Measurements from ENCODE around the gene HYAL1.

The HYAL1 gene

GRCh38 chr3:50297896-50298725 lies 5.3 kb downstream of the HYAL1 start:
- no peak overlapping the region for H3K27ac ChIP-seq (ENCODE audit: low read depth, low read length)
- peak overlapping the region; percentile 100 for H3K4me3 ChIP-seq (ENCODE audit: low read depth, low read length)
- no peaks in the 10 kb centered on the region for H3K36me3 ChIP-seq (ENCODE audit: control insufficient read depth, insufficient read depth, low read length)
- no peak overlapping the region for H3K9ac ChIP-seq (ENCODE audit: low read depth, low read length)
- no peaks in the 10 kb centered on the region for H3K9me3 ChIP-seq (ENCODE audit: control insufficient read depth, insufficient read depth, low read length)
- H3K4me1 ChIP-seq (ENCODE audit: control insufficient read depth, insufficient read depth, low read length), result peaks cover 5% of the 10 kb centered on the region; the same call in 1 of the 2 replicates
- no peaks in the 10 kb centered on the region for H3K27me3 ChIP-seq (ENCODE audit: control insufficient read depth, insufficient read depth, low read length)

DNA sequence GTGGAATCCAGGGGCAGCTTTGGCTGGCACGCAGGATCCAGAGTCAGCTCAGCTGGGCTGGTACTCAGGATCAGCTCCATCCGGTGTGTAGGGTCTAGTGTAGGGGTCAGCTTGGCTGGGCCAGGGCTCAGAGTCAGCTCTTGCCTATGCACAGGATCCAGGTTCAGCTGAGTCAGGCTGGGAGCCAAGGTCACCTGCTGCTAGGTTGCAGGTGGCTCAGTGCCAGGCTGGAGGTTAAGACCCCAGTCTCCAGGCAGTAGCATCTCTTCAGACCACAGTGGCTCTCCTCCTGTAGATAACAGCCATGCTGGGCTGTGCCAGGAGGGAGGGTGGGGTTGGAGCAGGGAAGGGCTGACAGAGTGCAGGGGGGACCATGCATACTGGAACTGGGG lies 6.0 kb downstream of the HYAL1 start:
- Histone ChIP-seq H3K27me3 (ENCODE audit: control insufficient read depth, insufficient read depth, low read length) (no peaks in the 10 kb centered on the region), H3K36me3 (ENCODE audit: control insufficient read depth, insufficient read depth, low read length) (no peaks in the 10 kb centered on the region), H3K27ac (ENCODE audit: low read depth, low read length) (no peak overlapping the region), H3K4me1 (ENCODE audit: control insufficient read depth, insufficient read depth, low read length) (peaks cover 7% of the 10 kb centered on the region; the same call in 1 of the 2 replicates), H3K9me3 (ENCODE audit: control insufficient read depth, insufficient read depth, low read length) (no peaks in the 10 kb centered on the region), H3K9ac (ENCODE audit: low read depth, low read length) (no peak overlapping the region), H3K4me3 (ENCODE audit: low read depth, low read length) (no peak overlapping the region)

DNA sequence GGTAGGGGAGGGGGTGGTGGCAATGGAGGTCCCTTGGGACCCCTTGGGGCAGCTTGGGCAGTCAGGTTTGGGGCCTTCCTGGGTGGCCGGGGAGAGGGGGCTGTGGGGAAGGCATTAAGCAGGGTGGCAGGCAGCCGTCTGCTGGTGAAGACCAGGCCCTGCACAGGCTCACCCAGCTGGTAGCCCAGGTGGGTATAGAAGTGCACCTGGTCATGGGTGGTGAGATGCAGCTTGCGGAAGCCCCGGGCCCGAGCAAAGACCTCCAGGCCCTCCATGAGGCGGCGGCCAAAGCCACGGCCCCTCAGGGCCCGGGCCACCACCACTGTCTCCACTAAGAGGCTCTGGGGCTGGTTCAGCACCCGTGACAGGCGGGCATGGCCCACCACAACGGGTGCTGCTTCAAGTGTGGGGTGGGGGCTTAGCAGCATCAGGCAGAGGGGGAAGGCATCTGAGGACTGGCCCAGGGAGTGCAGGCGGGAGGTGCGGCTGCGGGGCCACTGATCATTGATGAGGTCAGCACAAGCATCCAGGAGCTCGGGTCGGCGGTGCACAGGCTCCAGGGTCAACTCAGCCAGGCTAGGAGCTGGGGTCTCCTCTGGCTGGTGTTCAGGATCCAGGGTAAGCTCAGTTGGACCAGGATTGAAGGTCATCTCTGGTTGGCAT lies 6.5 kb downstream of the HYAL1 start:
- no peaks in the 10 kb centered on the region for H3K27me3 ChIP-seq (ENCODE audit: control insufficient read depth, insufficient read depth, low read length)
- H3K9ac ChIP-seq (ENCODE audit: low read depth, low read length), result no peak overlapping the region
- no peaks in the 10 kb centered on the region for H3K36me3 ChIP-seq (ENCODE audit: control insufficient read depth, insufficient read depth, low read length)
- no peak overlapping the region for H3K4me3 ChIP-seq (ENCODE audit: low read depth, low read length)
- peaks cover 7% of the 10 kb centered on the region; the same call in 1 of the 2 replicates for H3K4me1 ChIP-seq (ENCODE audit: control insufficient read depth, insufficient read depth, low read length)
- H3K27ac ChIP-seq (ENCODE audit: low read depth, low read length), result no peak overlapping the region
- H3K9me3 ChIP-seq (ENCODE audit: control insufficient read depth, insufficient read depth, low read length), result no peaks in the 10 kb centered on the region

- H3K4me3 ChIP-seq (ENCODE audit: low read depth, low read length), result no peak overlapping the region
- no peak overlapping the region for H3K9ac ChIP-seq (ENCODE audit: low read depth, low read length)
- no peak overlapping the region for H3K27ac ChIP-seq (ENCODE audit: low read depth, low read length)
- no peaks in the 10 kb centered on the region for H3K9me3 ChIP-seq (ENCODE audit: control insufficient read depth, insufficient read depth, low read length)
- no peaks in the 10 kb centered on the region for H3K27me3 ChIP-seq (ENCODE audit: control insufficient read depth, insufficient read depth, low read length)
- peaks cover 12% of the 10 kb centered on the region for H3K4me1 ChIP-seq (ENCODE audit: control insufficient read depth, insufficient read depth, low read length)
- H3K36me3 ChIP-seq (ENCODE audit: control insufficient read depth, insufficient read depth, low read length), result no peaks in the 10 kb centered on the region
These were observed 7.6 kb downstream of the HYAL1 start for GRCh38 chr3:50295553-50296431.

GRCh38 chr3:50294492-50295403 lies 8.6 kb downstream of the HYAL1 start:
- Histone ChIP-seq H3K27me3 (ENCODE audit: control insufficient read depth, insufficient read depth, low read length) (no peaks in the 10 kb centered on the region), H3K9me3 (ENCODE audit: control insufficient read depth, insufficient read depth, low read length) (no peaks in the 10 kb centered on the region), H3K27ac (ENCODE audit: low read depth, low read length) (no peak overlapping the region), H3K36me3 (ENCODE audit: control insufficient read depth, insufficient read depth, low read length) (peaks cover 9% of the 10 kb centered on the region), H3K4me1 (ENCODE audit: control insufficient read depth, insufficient read depth, low read length) (peaks cover 9% of the 10 kb centered on the region), H3K9ac (ENCODE audit: low read depth, low read length) (no peak overlapping the region), H3K4me3 (ENCODE audit: low read depth, low read length) (no peak overlapping the region)

DNA sequence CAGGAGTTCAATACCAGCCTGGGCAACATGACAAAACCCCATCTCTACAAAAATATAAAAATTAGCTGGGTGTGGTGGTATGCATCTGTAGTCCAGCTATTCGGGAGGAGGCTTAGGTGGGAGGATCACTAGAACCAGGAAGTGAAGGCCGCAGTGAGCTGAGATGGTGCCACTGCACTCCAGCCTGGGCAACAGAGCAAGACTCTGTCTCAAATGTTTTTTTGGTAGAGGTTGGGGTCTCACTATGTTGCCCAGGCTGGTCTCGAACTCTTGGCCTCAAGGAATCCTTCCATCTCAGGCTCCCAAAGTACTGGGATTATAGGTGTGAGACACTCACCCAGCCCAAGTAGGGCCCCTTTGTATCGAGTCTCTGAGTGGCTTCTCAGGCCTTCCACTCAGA lies 9.3 kb downstream of the HYAL1 start:
- peaks cover 7% of the 10 kb centered on the region for H3K4me1 ChIP-seq (ENCODE audit: control insufficient read depth, insufficient read depth, low read length)
- H3K4me3 ChIP-seq (ENCODE audit: low read depth, low read length), result no peak overlapping the region
- H3K27ac ChIP-seq (ENCODE audit: low read depth, low read length), result no peak overlapping the region
- no peaks in the 10 kb centered on the region for H3K27me3 ChIP-seq (ENCODE audit: control insufficient read depth, insufficient read depth, low read length)
- H3K9me3 ChIP-seq (ENCODE audit: control insufficient read depth, insufficient read depth, low read length), result no peaks in the 10 kb centered on the region
- no peak overlapping the region for H3K9ac ChIP-seq (ENCODE audit: low read depth, low read length)
- H3K36me3 ChIP-seq (ENCODE audit: control insufficient read depth, insufficient read depth, low read length), result peaks cover 16% of the 10 kb centered on the region

GRCh38 chr3:50293079-50293801 lies 10.1 kb downstream of the HYAL1 start:
- no peak overlapping the region for H3K4me3 ChIP-seq (ENCODE audit: low read depth, low read length)

DNA sequence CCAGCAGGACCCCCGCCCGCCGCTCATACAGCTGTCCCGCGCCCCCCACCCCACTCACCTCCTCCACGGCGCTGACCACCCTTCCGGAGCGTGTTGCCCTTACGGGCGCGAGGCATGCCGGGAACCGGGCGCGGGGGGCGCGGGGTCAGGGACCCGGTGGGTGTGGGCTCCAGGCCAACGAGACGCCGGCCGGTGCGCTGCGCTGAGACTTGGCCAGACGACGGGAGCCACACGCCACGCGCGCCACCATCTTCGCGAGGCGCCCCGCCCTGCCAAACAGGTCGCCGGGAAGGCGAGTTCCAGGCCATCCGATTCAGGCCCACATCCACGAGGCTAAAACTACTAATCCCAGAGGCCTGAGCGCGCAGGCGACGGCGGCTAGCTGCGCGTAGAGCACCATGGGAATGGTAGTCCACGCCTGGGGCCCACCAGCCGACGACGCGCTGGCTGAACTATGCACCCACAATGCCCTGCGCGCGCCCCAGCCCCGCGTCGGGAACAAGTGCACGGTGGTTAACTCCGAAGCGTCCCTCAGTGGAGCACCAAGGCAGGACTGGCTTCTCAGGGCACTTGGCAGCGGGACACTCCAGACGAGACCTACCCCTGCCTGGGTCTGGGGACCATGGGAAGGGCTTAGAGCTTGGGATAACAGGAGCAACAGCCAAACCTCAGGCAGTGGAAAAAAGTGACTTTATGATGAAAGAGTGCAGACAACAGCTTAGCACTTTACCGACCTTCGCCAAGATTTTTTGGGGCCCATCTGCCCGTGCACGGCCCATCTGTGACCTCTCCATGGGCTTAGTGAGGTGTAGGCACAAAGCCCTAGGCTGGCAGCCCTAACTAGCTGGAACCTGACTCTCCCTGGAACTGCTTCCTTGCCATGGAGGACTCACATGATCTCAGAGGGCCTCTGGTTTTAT lies 11.0 kb downstream of the HYAL1 start, which contains the start of gene IFRD2:
Gene IFRD2 (minus strand): TSS at position 271 of the 920 bp plus-strand sequence. CDS start 155 bp downstream, at position 116.
- Histone ChIP-seq H3K27me3 (ENCODE audit: control insufficient read depth, insufficient read depth, low read length) (no peaks in the 10 kb centered on the region), H3K9me3 (ENCODE audit: control insufficient read depth, insufficient read depth, low read length) (no peaks in the 10 kb centered on the region), H3K9ac (ENCODE audit: low read depth, low read length) (peak within 1 kb of the TSS; percentile 76), H3K36me3 (ENCODE audit: control insufficient read depth, insufficient read depth, low read length) (peaks cover 33% of the 10 kb centered on the region), H3K4me3 (ENCODE audit: low read depth, low read length) (peak within 1 kb of the TSS; percentile 86), H3K27ac (ENCODE audit: low read depth, low read length) (peak within 1 kb of the TSS; percentile 80), H3K4me1 (ENCODE audit: control insufficient read depth, insufficient read depth, low read length) (peaks cover 7% of the 10 kb centered on the region)

More at GRCh38 chr3:50293079-50293801, 10.1 kb downstream of the HYAL1 start:
- Histone ChIP-seq H3K9ac (ENCODE audit: low read depth, low read length) (peak overlapping the region; percentile 34; the same call in 1 of the 2 replicates), H3K27me3 (ENCODE audit: control insufficient read depth, insufficient read depth, low read length) (no peaks in the 10 kb centered on the region), H3K4me1 (ENCODE audit: control insufficient read depth, insufficient read depth, low read length) (peaks cover 7% of the 10 kb centered on the region), H3K36me3 (ENCODE audit: control insufficient read depth, insufficient read depth, low read length) (peaks cover 24% of the 10 kb centered on the region), H3K27ac (ENCODE audit: low read depth, low read length) (no peak overlapping the region), H3K9me3 (ENCODE audit: control insufficient read depth, insufficient read depth, low read length) (no peaks in the 10 kb centered on the region)

DNA sequence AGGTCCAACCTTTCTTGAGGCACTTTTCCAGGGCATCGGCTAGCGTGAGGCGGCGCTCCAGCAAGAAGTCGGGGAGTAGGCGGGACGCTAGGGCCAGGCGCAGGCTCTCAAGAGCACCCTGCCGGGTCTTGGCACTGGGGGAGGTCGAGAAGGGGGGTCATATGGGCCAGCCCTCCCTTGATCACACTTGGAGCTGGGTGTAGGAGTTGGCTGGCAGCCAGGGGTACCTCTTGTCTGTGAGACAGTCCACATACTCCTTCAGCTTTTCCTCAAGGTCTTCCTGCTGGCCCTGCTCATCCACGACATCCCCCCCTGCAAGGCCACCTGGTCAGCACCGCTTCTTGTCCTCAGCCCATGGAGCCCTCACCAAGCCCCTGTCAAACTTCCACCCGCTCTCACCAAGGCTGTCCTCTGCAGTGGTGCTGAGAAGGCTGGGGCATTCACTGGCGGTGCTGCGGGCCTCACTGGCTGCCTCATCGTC lies 13.2 kb downstream of the HYAL1 start:
- Histone ChIP-seq H3K9ac (ENCODE audit: low read depth, low read length) (no peak overlapping the region), H3K36me3 (ENCODE audit: control insufficient read depth, insufficient read depth, low read length) (peaks cover 42% of the 10 kb centered on the region), H3K9me3 (ENCODE audit: control insufficient read depth, insufficient read depth, low read length) (no peaks in the 10 kb centered on the region), H3K27me3 (ENCODE audit: control insufficient read depth, insufficient read depth, low read length) (no peaks in the 10 kb centered on the region), H3K4me1 (ENCODE audit: control insufficient read depth, insufficient read depth, low read length) (peaks cover 7% of the 10 kb centered on the region), H3K4me3 (ENCODE audit: low read depth, low read length) (no peak overlapping the region), H3K27ac (ENCODE audit: low read depth, low read length) (no peak overlapping the region)
